Ovary (tissue), 9 donors: ENCODE measurements around the gene RUNX2. TPM values are rescaled to one million over a fixed set of nuclear protein-coding genes. Genes with fewer than 3 reads are reported as not detected.

Experiments
- DNase-seq, 5 donors: peaks; one replicate each; pipeline ENCODE4 v3.0.0-alpha.2; 2019 to 2020
- H3K27ac ChIP-seq, 2 donors: fragments of 200-600 bp; one replicate each; pipeline versions ENCODE4 v1.5.1 to v1.8.0; 2019 to 2022
- H3K27me3 ChIP-seq: fragments of 200-600 bp; one replicate; pipeline ENCODE4 v1.8.0; 2022
- H3K36me3 ChIP-seq: fragments of 200-600 bp; sonication (generic); one replicate; pipeline ENCODE4 v1.5.1; 2019
- H3K4me1 ChIP-seq: one replicate; pipeline ENCODE4 v1.8.1; 2013; ENCODE audit warnings: mild to moderate bottlenecking, moderate library complexity; ENCODE audit not compliant: insufficient read depth
- H3K4me3 ChIP-seq: fragments of 200-600 bp; sonication (generic); one replicate; pipeline ENCODE4 v1.5.1; 2017
- H3K9me3 ChIP-seq, 2 donors: fragments of 200-600 bp in 1 of 2; sonication (generic) in 1 of 2; one replicate each; pipeline versions ENCODE4 v1.5.1 to v1.8.1; 2013 to 2019; ENCODE audit warnings: mild to moderate bottlenecking in 1 of 2, moderate library complexity in 1 of 2
- CTCF ChIP-seq, 3 donors: fragments of 450-650 bp in 2 of 3; fragments of 200-600 bp in 1 of 3; IDR thresholded peaks; one replicate each; pipeline versions ENCODE4 v1.5.1 to v1.8.0; 2016 to 2022; ENCODE audit warnings: antibody characterized with exemption in 3 of 3, mild to moderate bottlenecking in 1 of 3
- EP300 ChIP-seq: sonication (generic); formaldehyde crosslinking; IDR thresholded peaks from one replicate; pipeline ENCODE4 v1.6.1; 2017; ENCODE audit warnings: antibody characterized with exemption
- POLR2A ChIP-seq: fragments of 450-650 bp; IDR thresholded peaks from one replicate; pipeline ENCODE4 v1.6.1; 2017; ENCODE audit warnings: antibody characterized with exemption, mild to moderate bottlenecking, moderate library complexity
- WGBS, 3 donors: extraction: QIAGEN DNeasy Blood & Tissue Kit in 1 of 3; methylation state at CpG; one replicate each; pipeline versions ENCODE4 v1.1.5 to v1.1.7; 2013 to 2017; 5-methylcytosine and 5-hydroxymethylcytosine counted together
- intact Hi-C, 4 donors: fragments of 100-400 bp; cut with DNase I; formaldehyde crosslinking; loops; one replicate each; pipeline versions ENCODE4 v1.11.0 to v1.15.1; 2022 to 2023
- polyA plus RNA-seq, 2 donors: library from polyadenylated mRNA; stranded (reverse); fragments of 200-250 nt in 1 of 2; fragments of 350-450 nt in 1 of 2; fragmentation: Illumina TruSeq in 1 of 2; extraction: RNeasy Lipid Tissue Mini Kit (QIAGEN cat#74804) in 1 of 2; gene quantifications; one replicate each; pipeline ENCODE4 v1.2.3, GENCODE V29; 2013 to 2014
- total RNA-seq, 7 donors: library from RNA; depleted of rRNA in 2 of 7; stranded (reverse); fragments of >200 nt in 2 of 7; fragmentation: NEBNext Ultra II Directional in 3 of 7; extraction: Animal tissue kit (Norgen Biotek cat#: 25700) in 3 of 7; gene quantifications; one replicate each; pipeline versions ENCODE4 v1.1.0 to v1.2.4, GENCODE V29; 2016 to 2023
- donor health status: DM: no; HTN: no; CAD: no; lungs with moderate emphysema.
- donor health status: DM: no; HTN: no; CAD: no.
- donor health status: Bipolar disorder and iron deficiency.
- donor health status: DM: yes; HTN: yes; CAD: no.
- donor health status: DM: no; HTN: no; CAD: no.
- donor health status: DM: yes; HTN: yes; CAD: no.

Gene RUNX2
- total and polyA plus RNA-seq, 9 donors = 1.1 to 25.2 (median 3.3) TPM

GRCh38 chr6:45504947-45505346 is 176.8 kb downstream of the RUNX2 start:
- TF ChIP-seq CTCF (IDR thresholded peaks at IDR 0.05) (no peak), EP300 (no peak), POLR2A (no peak)
- Histone ChIP-seq H3K4me1 (peaks cover 6% of the 10 kb centered on the region), H3K9me3 (no peaks in the 10 kb centered on the region), H3K4me3 (no peak overlapping the region), H3K36me3 (no peaks in the 10 kb centered on the region), H3K27ac (no peak overlapping the region), H3K27me3 (no peaks in the 10 kb centered on the region)
- intact Hi-C loops = no loop called here
- WGBS, 3 donors = 12 to 33% (median 12%) methylated on average over 5 of the region's 5 CpGs
- DNase-seq = peak; percentile 17 to 40 (median 37)

- Histone ChIP-seq H3K27ac (no peak overlapping the region), H3K4me1 (peaks cover 6% of the 10 kb centered on the region), H3K4me3 (no peak overlapping the region), H3K27me3 (no peaks in the 10 kb centered on the region), H3K36me3 (no peaks in the 10 kb centered on the region), H3K9me3 (no peaks in the 10 kb centered on the region)
- TF ChIP-seq CTCF (IDR thresholded peaks at IDR 0.05) (no peak), POLR2A (no peak), EP300 (no peak)
- DNase-seq = no peak
- intact Hi-C loops = no loop called here
- 59 to 73% (median 61%) methylated on average over 2 of the region's 2 CpGs for WGBS, 3 donors
Observed at GRCh38 chr6:45505470-45505869, 177.3 kb downstream of the RUNX2 start.

GRCh38 chr6:45507186-45507585 is 179.1 kb downstream of the RUNX2 start:
- no peaks in the 10 kb centered on the region for H3K27me3 ChIP-seq
- H3K9me3 ChIP-seq = no peaks in the 10 kb centered on the region
- no peak for TF ChIP-seq CTCF (IDR thresholded peaks at IDR 0.05)
- TF ChIP-seq POLR2A = no peak
- no peak for TF ChIP-seq EP300
- H3K36me3 ChIP-seq = no peaks in the 10 kb centered on the region
- no peak overlapping the region for H3K4me3 ChIP-seq
- H3K27ac ChIP-seq = no peak overlapping the region
- intact Hi-C loops = no loop called here
- H3K4me1 ChIP-seq = peaks cover 6% of the 10 kb centered on the region
- DNase-seq = no peak
- 93 to 94% (median 94%) methylated on average over 3 of the region's 3 CpGs for WGBS, 3 donors

GRCh38 chr6:45509426-45509825 is 181.3 kb downstream of the RUNX2 start:
- intact Hi-C loops = no loop called here
- TF ChIP-seq EP300 (no peak), POLR2A (no peak), CTCF (IDR thresholded peaks at IDR 0.05) (no peak)
- no peaks in the 10 kb centered on the region for H3K9me3 ChIP-seq
- no peaks in the 10 kb centered on the region for H3K36me3 ChIP-seq
- H3K4me3 ChIP-seq = no peak overlapping the region
- H3K27ac ChIP-seq = no peak overlapping the region
- WGBS, 3 donors = 96 to 98% (median 97%) methylated on average over 4 of the region's 4 CpGs
- no peak for DNase-seq
- H3K27me3 ChIP-seq = no peaks in the 10 kb centered on the region
- H3K4me1 ChIP-seq = peaks cover 6% of the 10 kb centered on the region

- H3K4me1 ChIP-seq = no peaks in the 10 kb centered on the region
- 89 to 91% (median 90%) methylated on average over 3 of the region's 3 CpGs for WGBS, 3 donors
- no peak overlapping the region for H3K4me3 ChIP-seq
- no peak overlapping the region for H3K27ac ChIP-seq
- DNase-seq = no peak
- H3K9me3 ChIP-seq = no peaks in the 10 kb centered on the region
- intact Hi-C loops = no loop called here
- TF ChIP-seq CTCF (IDR thresholded peaks at IDR 0.05) (no peak), EP300 (no peak), POLR2A (no peak)
- H3K36me3 ChIP-seq = no peaks in the 10 kb centered on the region
- H3K27me3 ChIP-seq = no peaks in the 10 kb centered on the region
Observed at GRCh38 chr6:45512717-45513116, 184.6 kb downstream of the RUNX2 start.
